ENCODE measurements around the gene RGS16.

- TF ChIP-seq YY1 (IDR thresholded peaks at IDR 0.05) = no peak
- no peak for TF ChIP-seq CTCF (IDR thresholded peaks at IDR 0.05; ENCODE audit: low read depth, low read length, missing input control)
- TF ChIP-seq JUND (IDR thresholded peaks at IDR 0.05) = no peak
- no peak for TF ChIP-seq TAF1 (conservative IDR thresholded peaks at IDR 0.05)
- TF ChIP-seq EGR1 (IDR thresholded peaks at IDR 0.05; ENCODE audit: low read depth in 2 of 2) = no peak
Observed at GRCh38 chr1:182625719-182626504, 21.7 kb upstream of the RGS16 start.
